ENCODE data around the gene MRPL49.

DNA sequence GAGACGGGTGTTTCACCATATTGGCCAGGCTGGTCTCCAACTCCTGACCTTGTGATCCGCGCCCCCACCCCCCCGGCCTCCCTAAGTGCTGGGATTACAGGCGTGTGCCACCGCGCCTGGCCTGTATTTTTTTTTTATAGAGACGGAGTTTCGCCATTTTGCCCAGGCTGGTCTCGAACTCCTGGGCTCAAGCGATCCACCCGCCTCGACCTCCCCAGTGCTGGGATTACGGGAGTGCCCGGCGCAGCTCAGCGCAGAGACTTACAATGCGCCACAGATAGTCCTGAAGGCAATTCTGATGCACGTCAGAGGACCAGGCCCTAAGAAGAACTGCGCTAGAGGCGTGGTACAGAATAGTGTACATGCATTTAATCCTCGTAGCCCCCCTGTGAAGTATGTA, 26.7 kb upstream of the MRPL49 start:
- TF ChIP-seq, protein P1, sequence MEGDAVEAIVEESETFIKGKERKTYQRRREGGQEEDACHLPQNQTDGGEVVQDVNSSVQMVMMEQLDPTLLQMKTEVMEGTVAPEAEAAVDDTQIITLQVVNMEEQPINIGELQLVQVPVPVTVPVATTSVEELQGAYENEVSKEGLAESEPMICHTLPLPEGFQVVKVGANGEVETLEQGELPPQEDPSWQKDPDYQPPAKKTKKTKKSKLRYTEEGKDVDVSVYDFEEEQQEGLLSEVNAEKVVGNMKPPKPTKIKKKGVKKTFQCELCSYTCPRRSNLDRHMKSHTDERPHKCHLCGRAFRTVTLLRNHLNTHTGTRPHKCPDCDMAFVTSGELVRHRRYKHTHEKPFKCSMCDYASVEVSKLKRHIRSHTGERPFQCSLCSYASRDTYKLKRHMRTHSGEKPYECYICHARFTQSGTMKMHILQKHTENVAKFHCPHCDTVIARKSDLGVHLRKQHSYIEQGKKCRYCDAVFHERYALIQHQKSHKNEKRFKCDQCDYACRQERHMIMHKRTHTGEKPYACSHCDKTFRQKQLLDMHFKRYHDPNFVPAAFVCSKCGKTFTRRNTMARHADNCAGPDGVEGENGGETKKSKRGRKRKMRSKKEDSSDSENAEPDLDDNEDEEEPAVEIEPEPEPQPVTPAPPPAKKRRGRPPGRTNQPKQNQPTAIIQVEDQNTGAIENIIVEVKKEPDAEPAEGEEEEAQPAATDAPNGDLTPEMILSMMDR (IDR thresholded peaks at IDR 0.05; ENCODE audit: low read length) = no peak
- TF ChIP-seq EZH2phosphoT487 (IDR thresholded peaks at IDR 0.05; ENCODE audit: low read length) = no peak

Measured in MM.1S (cell line).